K562 (cell line): ENCODE measurements around the gene RARRES2. TPM values are rescaled to one million over a fixed set of nuclear protein-coding genes. Genes with fewer than 3 reads are reported as not detected.

ENCODE experiments used
- ATF1 ChIP-seq, 2 experiments: fragments of 450-650 bp in 1 of 2; IDR thresholded peaks; 2 replicates each; pipeline ENCODE4 v1.6.1; 2016; ENCODE audit warnings: missing compliant biosample characterization in 1 of 2, missing genetic modification characterization in 1 of 2
- CC2D1A ChIP-seq: fragments of 450-650 bp; IDR thresholded peaks from 2 replicates; pipeline ENCODE4 v1.6.1; 2017; ENCODE audit warnings: mild to moderate bottlenecking
- CREM ChIP-seq: IDR thresholded peaks from 2 replicates; pipeline ENCODE4 v1.6.1; 2014; ENCODE audit warnings: antibody characterized with exemption, low read depth
- DACH1 ChIP-seq: fragments of 450-650 bp; IDR thresholded peaks from 2 replicates; pipeline ENCODE4 v1.6.1; 2018; ENCODE audit not compliant: partially characterized antibody
- DIDO1 ChIP-seq: fragments of 450-650 bp; IDR thresholded peaks from 2 replicates; pipeline ENCODE4 v1.6.1; 2016; ENCODE audit warnings: low read depth, missing biosample characterization, missing genetic modification characterization
- FOS ChIP-seq: IDR thresholded peaks from 3 replicates; pipeline ENCODE4 v1.6.1; 2011; ENCODE audit not compliant: insufficient read length; ENCODE audit errors: extremely low read depth
- FOXJ2 ChIP-seq: fragments of 200-800 bp; sonication (Bioruptor generic); IDR thresholded peaks from 2 replicates; pipeline ENCODE4 v1.6.1; 2016; ENCODE audit warnings: missing genetic modification characterization, missing compliant biosample characterization
- HES1 ChIP-seq: fragments of 450-650 bp; IDR thresholded peaks from 2 replicates; pipeline ENCODE4 v1.6.1; 2016; ENCODE audit warnings: low read depth, mild to moderate bottlenecking, moderate library complexity
- MAZ ChIP-seq, 2 experiments: fragments of 450-650 bp in 1 of 2; sonication (generic) in 1 of 2; formaldehyde crosslinking; IDR thresholded peaks in 1 of 2; conservative IDR thresholded peaks in 1 of 2; 2 replicates each; pipeline versions ENCODE4 v1.4.0 to v1.5.0; 2020; ENCODE audit warnings: mild to moderate bottlenecking in 1 of 2, missing genetic modification reagents in 1 of 2
- MECOM ChIP-seq: fragments of 250-450 bp; sonication (Bioruptor Pico); IDR thresholded peaks from 2 replicates; pipeline ENCODE4 v1.8.0; 2022; ENCODE audit warnings: inconsistent platforms
- MTA2 ChIP-seq: fragments of 450-650 bp; IDR thresholded peaks from 2 replicates; pipeline ENCODE4 v1.6.1; 2016; ENCODE audit warnings: low read depth
- NCOA1 ChIP-seq: fragments of 450-650 bp; IDR thresholded peaks from 2 replicates; pipeline ENCODE4 v1.6.1; 2016; ENCODE audit warnings: low read depth
- NR1H2 ChIP-seq: sonication (generic); formaldehyde crosslinking; IDR thresholded peaks from 2 replicates; pipeline ENCODE4 v1.4.0; 2020; ENCODE audit warnings: mild to moderate bottlenecking, missing genetic modification reagents
- POLR2B ChIP-seq: fragments of 450-650 bp; IDR thresholded peaks from 2 replicates; pipeline ENCODE4 v1.6.1; 2018; ENCODE audit warnings: low read depth; ENCODE audit not compliant: partially characterized antibody
- RBBP5 ChIP-seq: fragments of 200-600 bp; sonication (generic); IDR thresholded peaks from 2 replicates; pipeline ENCODE4 v1.6.1; 2012; ENCODE audit warnings: borderline replicate concordance, mild to moderate bottlenecking, low read length, control low read depth, inconsistent platforms; ENCODE audit not compliant: insufficient read depth, poor library complexity, severe bottlenecking
- RBM14 ChIP-seq: fragments of 200-400 bp; formaldehyde crosslinking; IDR thresholded peaks from 2 replicates; pipeline ENCODE4 v1.6.1; 2018; ENCODE audit warnings: low read depth, mild to moderate bottlenecking, low read length, moderate library complexity, borderline replicate concordance; ENCODE audit not compliant: insufficient read depth
- SMAD4 ChIP-seq: fragments of 250-450 bp; sonication (Bioruptor Pico); conservative IDR thresholded peaks from 2 replicates; pipeline ENCODE4 v1.8.0; 2021; ENCODE audit warnings: inconsistent platforms, mild to moderate bottlenecking, moderate library complexity
- STAT6 ChIP-seq: sonication (generic); formaldehyde crosslinking; IDR thresholded peaks from 2 replicates; pipeline ENCODE4 v1.8.1; 2023; ENCODE audit warnings: mild to moderate bottlenecking, missing genetic modification reagents
- ZBTB17 ChIP-seq: fragments of 450-650 bp; formaldehyde crosslinking; IDR thresholded peaks from 2 replicates; pipeline ENCODE4 v1.4.0; 2020; ENCODE audit warnings: mild to moderate bottlenecking
- ZNF398 ChIP-seq: fragments of 250-450 bp; sonication (Bioruptor Pico); IDR thresholded peaks from 2 replicates; pipeline ENCODE4 v1.8.0; 2021; ENCODE audit warnings: moderate library complexity, mild to moderate bottlenecking, inconsistent platforms
- ZNF639 ChIP-seq, 2 experiments: fragments of 200-800 bp in 1 of 2; sonication (Bioruptor generic) in 1 of 2; sonication (generic) in 1 of 2; formaldehyde crosslinking in 1 of 2; IDR thresholded peaks in 1 of 2; conservative IDR thresholded peaks in 1 of 2; 2 replicates each; pipeline versions ENCODE4 v1.5.0 to v1.6.1; 2016 to 2020; ENCODE audit warnings: missing compliant biosample characterization in 1 of 2, missing genetic modification characterization in 1 of 2, missing genetic modification reagents in 1 of 2
- ZNF766 ChIP-seq: fragments of 200-800 bp; sonication (Bioruptor generic); conservative IDR thresholded peaks from 2 replicates; pipeline ENCODE4 v1.6.1; 2016; ENCODE audit warnings: missing genetic modification characterization, missing compliant biosample characterization
- polyA plus RNA-seq, 8 experiments: library from polyadenylated mRNA; depleted of rRNA in 4 of 8; stranded (reverse) in 5 of 8; unstranded in 3 of 8; fragments of >200 nt; fragmentation: Nextera tagmentation in 2 of 8; fragmentation: Illumina TruSeq in 1 of 8; extraction: Ambion mirVana in 2 of 8; extraction: Trizol in 1 of 8; gene quantifications; 2 replicates each; pipeline versions ENCODE4 v1.2.1 to v1.2.3, GENCODE V29; 2011 to 2014; ENCODE audit warnings: inconsistent platforms in 1 of 8, missing spikeins in 1 of 8
- total RNA-seq, 7 experiments: library from RNA; depleted of rRNA in 6 of 7; stranded (reverse); fragments of >200 nt in 6 of 7; fragmentation: Illumina TruSeq in 2 of 7; extraction: Trizol in 2 of 7; gene quantifications; 2 replicates each; pipeline versions ENCODE4 v1.2.1 to v1.2.3, GENCODE V29; 2011 to 2021; ENCODE audit warnings: low replicate concordance in 1 of 7

Gene RARRES2
- total and polyA plus RNA-seq, 9 of the 15 experiments (the other 6 are each of a cell fraction or from before 2014, with no cell fraction given), result 0.11 to 1.7 (median 0.23) TPM; not detected in 6

GRCh38 chr7:150355666-150356059, 14.2 kb upstream of the RARRES2 start (continued):
- TF ChIP-seq POLR2B (no peak), DIDO1 (tag) (peak; percentile 46; the same call in 1 of the 2 replicates), ZNF639 (CRISPR knock-in tag; conservative IDR thresholded peaks at IDR 0.05 in 1 of 2, IDR thresholded peaks at IDR 0.05 in 1 of 2) (peak in 1 of 2 experiments; percentile 57; a peak in 1 of 4 replicates), RBM14 (no peak), ZBTB17 (CRISPR knock-in tag) (no peak; the same call in 1 of the 2 replicates), MAZ (CRISPR knock-in tag; conservative IDR thresholded peaks at IDR 0.05 in 1 of 2, IDR thresholded peaks at IDR 0.05 in 1 of 2) (peak in 1 of 2 experiments; percentile 33; a peak in 1 of 4 replicates), MTA2 (no peak), NCOA1 (no peak), MECOM (peak; percentile 78), SMAD4 (CRISPR knock-in tag) (peak; percentile 56), RBBP5 (no peak), STAT6 (CRISPR knock-in tag) (no peak), HES1 (no peak), DACH1 (no peak), CC2D1A (no peak), FOXJ2 (tag) (no peak), CREM (no peak), NR1H2 (CRISPR knock-in tag) (no peak), ATF1 (CRISPR knock-in tag; IDR thresholded peaks at IDR 0.05) (no peak), ATF1 (tag; IDR thresholded peaks at IDR 0.05) (peak; percentile 51), ZNF766 (0 out of 2 replicates have a peak, but pooled peaks have one; percentile 72), FOS (no peak), ZNF398 (CRISPR knock-in tag) (peak; percentile 46; the same call in 1 of the 2 replicates)
